H9 (cell line): ENCODE measurements around the gene KCNAB2. TPM values are rescaled to one million over a fixed set of nuclear protein-coding genes. Genes with fewer than 3 reads are reported as not detected.

Experiments used
- DNase-seq: peaks from one replicate; pipeline ENCODE4 v3.0.0-alpha.2; 2017
- H2AFZ ChIP-seq: one replicate; pipeline ENCODE4 v1.6.1; 2013; ENCODE audit warnings: mild to moderate bottlenecking, low read length, control low read depth, moderate library complexity
- H2AK5ac ChIP-seq: 2 replicates; pipeline ENCODE4 v1.6.1; 2013; ENCODE audit warnings: low read length, control low read depth, mixed read lengths; ENCODE audit not compliant: insufficient read length
- H2BK120ac ChIP-seq: one replicate; pipeline ENCODE4 v1.6.1; 2013; ENCODE audit warnings: low read depth, mild to moderate bottlenecking, low read length, control low read depth, inconsistent platforms; ENCODE audit not compliant: poor library complexity, severe bottlenecking
- H2BK12ac ChIP-seq: 2 replicates; pipeline ENCODE4 v1.6.1; 2013; ENCODE audit warnings: low read length, control low read depth, mixed read lengths, low read depth; ENCODE audit not compliant: insufficient read length
- H2BK15ac ChIP-seq: 2 replicates; pipeline ENCODE4 v1.6.1; 2013; ENCODE audit warnings: low read depth, low read length, control low read depth
- H2BK20ac ChIP-seq: one replicate; pipeline ENCODE4 v1.6.1; 2013; ENCODE audit warnings: low read depth, mild to moderate bottlenecking, low read length, control low read depth, inconsistent platforms; ENCODE audit not compliant: poor library complexity, severe bottlenecking
- H2BK5ac ChIP-seq: 2 replicates; pipeline ENCODE4 v1.6.1; 2013; ENCODE audit warnings: low read length, control low read depth, mixed read lengths; ENCODE audit not compliant: insufficient read length
- H3K14ac ChIP-seq: 2 replicates; pipeline ENCODE4 v1.6.1; 2013; ENCODE audit warnings: low read length, control low read depth; ENCODE audit not compliant: insufficient read depth
- H3K18ac ChIP-seq: 2 replicates; pipeline ENCODE4 v1.6.1; 2013; ENCODE audit warnings: low read depth, mild to moderate bottlenecking, mixed read lengths, low read length, control low read depth; ENCODE audit not compliant: insufficient read length
- H3K23ac ChIP-seq: 2 replicates; pipeline ENCODE4 v1.6.1; 2013; ENCODE audit warnings: low read length, control low read depth, mixed read lengths, low read depth; ENCODE audit not compliant: insufficient read length
- H3K23me2 ChIP-seq: 2 replicates; pipeline ENCODE4 v1.6.1; 2013; ENCODE audit warnings: low read depth, mild to moderate bottlenecking, mixed read lengths, low read length, control low read depth; ENCODE audit not compliant: insufficient read length, poor library complexity, severe bottlenecking
- H3K27ac ChIP-seq: 2 replicates; pipeline ENCODE4 v1.5.1; 2013; ENCODE audit warnings: low read length, control low read depth, mixed read lengths, low read depth; ENCODE audit not compliant: insufficient read length
- H3K27me3 ChIP-seq: 2 replicates; pipeline ENCODE4 v1.6.1; 2013; ENCODE audit warnings: low read length, control low read depth, inconsistent platforms; ENCODE audit not compliant: insufficient read depth
- H3K4ac ChIP-seq: 2 replicates; pipeline ENCODE4 v1.6.1; 2013; ENCODE audit warnings: low read depth, mild to moderate bottlenecking, control low read depth, inconsistent platforms, low read length, moderate library complexity
- H3K4me1 ChIP-seq: 2 replicates; pipeline ENCODE4 v1.6.1; 2013; ENCODE audit warnings: low read length, control low read depth, inconsistent platforms; ENCODE audit not compliant: insufficient read depth
- H3K4me2 ChIP-seq: 2 replicates; pipeline ENCODE4 v1.6.1; 2013; ENCODE audit warnings: low read length, control low read depth, mixed read lengths; ENCODE audit not compliant: insufficient read length, insufficient read depth
- H3K56ac ChIP-seq: 2 replicates; pipeline ENCODE4 v1.6.1; 2013; ENCODE audit warnings: low read depth, mild to moderate bottlenecking, mixed read lengths, low read length, control low read depth; ENCODE audit not compliant: insufficient read length
- H3K79me1 ChIP-seq: 2 replicates; pipeline ENCODE4 v1.6.1; 2013; ENCODE audit warnings: low read depth, mild to moderate bottlenecking, moderate library complexity, low read length, control low read depth, inconsistent platforms; ENCODE audit not compliant: insufficient read depth, poor library complexity, severe bottlenecking
- H3K79me2 ChIP-seq: 2 replicates; pipeline ENCODE4 v1.6.1; 2013; ENCODE audit warnings: low read length, control low read depth, inconsistent platforms; ENCODE audit not compliant: insufficient read depth
- H3K9ac ChIP-seq: 2 replicates; pipeline ENCODE4 v1.6.1; 2013; ENCODE audit warnings: low read length, control low read depth, mixed read lengths; ENCODE audit not compliant: insufficient read length; ENCODE audit errors: extremely low read depth
- H3K9me3 ChIP-seq: one replicate; pipeline ENCODE4 v1.6.1; 2013; ENCODE audit warnings: low read depth, low read length, inconsistent platforms; ENCODE audit not compliant: control insufficient read depth
- H3T11ph ChIP-seq: one replicate; pipeline ENCODE4 v1.6.1; 2013; ENCODE audit warnings: mild to moderate bottlenecking, low read length, control low read depth, inconsistent platforms
- H4K20me1 ChIP-seq: one replicate; pipeline ENCODE4 v1.6.1; 2013; ENCODE audit not compliant: control insufficient read depth, insufficient read length, insufficient read depth
- H4K5ac ChIP-seq: 2 replicates; pipeline ENCODE4 v1.6.1; 2013; ENCODE audit warnings: low read depth, mild to moderate bottlenecking, mixed read lengths, low read length, control low read depth; ENCODE audit not compliant: insufficient read length
- H4K8ac ChIP-seq: replicated peaks from 2 replicates; pipeline ENCODE4 v1.6.1; 2013; ENCODE audit warnings: low read length, control low read depth, mixed read lengths, low read depth; ENCODE audit not compliant: insufficient read length
- H4K91ac ChIP-seq: 2 replicates; pipeline ENCODE4 v1.6.1; 2013; ENCODE audit warnings: low read depth, mild to moderate bottlenecking, moderate library complexity, mixed read lengths, low read length, control low read depth; ENCODE audit not compliant: insufficient read length
- H3K27ac Mint-ChIP-seq, 3 experiments: 2 replicates in 2 of 3; 3 replicates in 1 of 3; pipeline ENCODE4 v1.8.0; 2020 to 2021; ENCODE audit warnings: mixed read lengths in 3 of 3, mild to moderate bottlenecking in 1 of 3, moderate library complexity in 1 of 3
- H3K27me3 Mint-ChIP-seq: 2 replicates; pipeline ENCODE4 v1.8.0; 2021; ENCODE audit warnings: low read depth, mild to moderate bottlenecking, moderate library complexity, mixed read lengths
- H3K36me3 Mint-ChIP-seq, 3 experiments: 2 replicates in 2 of 3; 3 replicates in 1 of 3; pipeline ENCODE4 v1.8.0; 2020 to 2021; ENCODE audit warnings: low read depth in 3 of 3, mixed read lengths in 3 of 3; ENCODE audit not compliant: insufficient read depth in 1 of 3
- H3K4me1 Mint-ChIP-seq, 2 experiments: 2 replicates each; pipeline ENCODE4 v1.8.0; 2020; ENCODE audit warnings: mixed read lengths in 2 of 2
- H3K4me3 Mint-ChIP-seq, 2 experiments: 2 replicates in 1 of 2; 3 replicates in 1 of 2; pipeline ENCODE4 v1.8.0; 2020 to 2021; ENCODE audit warnings: mild to moderate bottlenecking in 2 of 2, mixed read lengths in 2 of 2, moderate library complexity in 1 of 2
- H3K9me3 Mint-ChIP-seq, 2 experiments: 2 replicates in 1 of 2; 3 replicates in 1 of 2; pipeline ENCODE4 v1.8.0; 2020; ENCODE audit warnings: mild to moderate bottlenecking in 2 of 2, mixed read lengths in 2 of 2, moderate library complexity in 1 of 2
- WGBS: extraction: QIAGEN DNeasy Blood & Tissue Kit; methylation state at CpG from one replicate; pipeline ENCODE4 v1.1.7; 2013; ENCODE audit warnings: missing lambda C conversion rate, low lambda C conversion rate, mixed read lengths; ENCODE audit not compliant: insufficient read length; ENCODE audit errors: extremely low coverage; 5-methylcytosine and 5-hydroxymethylcytosine counted together
- total RNA-seq: library from RNA; stranded (reverse); gene quantifications from 2 replicates; pipeline ENCODE4 v1.2.1, GENCODE V29; 2021
- TF ChIP-seq, protein P1 (sequence below): fragments of 200-600 bp; sonication (generic); conservative IDR thresholded peaks from 3 replicates; pipeline ENCODE4 v1.8.0; 2021; ENCODE audit warnings: antibody characterized with exemption, mild to moderate bottlenecking

KCNAB2 gene
- total RNA-seq, 1 experiment from 2014 or later = 8.3 TPM

DNA sequence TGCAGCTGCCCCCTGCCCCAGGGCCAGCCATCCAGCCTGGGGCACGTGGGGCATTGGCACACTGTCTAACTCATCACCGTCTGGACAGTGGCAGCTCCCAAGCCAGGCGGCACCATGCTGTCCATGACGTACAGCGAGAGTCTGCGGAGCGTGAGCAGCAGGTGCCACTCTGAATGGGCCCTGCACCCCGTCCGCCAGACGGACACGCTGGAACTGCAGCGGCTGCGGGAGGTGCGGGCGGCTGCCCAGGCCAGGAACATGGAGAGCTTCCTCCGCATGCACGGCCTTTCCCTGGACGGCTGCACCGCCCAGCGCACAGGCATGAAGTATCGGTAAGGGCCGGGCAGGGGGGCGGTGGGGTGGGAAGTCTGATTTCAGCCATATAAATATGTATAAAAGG lies 5.7 kb downstream of the KCNAB2 start:
- H3K79me2 ChIP-seq = no peaks in the 10 kb centered on the region
- H2BK120ac ChIP-seq = no peak overlapping the region
- no peak overlapping the region for H3K4me2 ChIP-seq
- no peak overlapping the region for H4K8ac ChIP-seq
- H2BK20ac ChIP-seq = no peak overlapping the region
- H3K9me3 ChIP-seq = no peaks in the 10 kb centered on the region
- no peak overlapping the region for H2BK5ac ChIP-seq
- peaks cover 23% of the 10 kb centered on the region for H3K27me3 Mint-ChIP-seq
- peaks cover 15 to 25% of the 10 kb centered on the region in 2 experiments for H3K4me1 Mint-ChIP-seq
- H3K14ac ChIP-seq = no peak overlapping the region
- no peak overlapping the region for H3K4me3 Mint-ChIP-seq
- H4K5ac ChIP-seq = no peak overlapping the region
- H3K9me3 Mint-ChIP-seq = no peaks in the 10 kb centered on the region; a peak in 2 of 5 replicates
- H3K18ac ChIP-seq = no peak overlapping the region
- no peak overlapping the region for H2AK5ac ChIP-seq
- H2BK12ac ChIP-seq = no peak overlapping the region
- H3K9ac ChIP-seq = no peak overlapping the region
- H4K91ac ChIP-seq = no peak overlapping the region
- DNase-seq = no peak
- no peaks in the 10 kb centered on the region for H4K20me1 ChIP-seq
- H3K36me3 Mint-ChIP-seq = no peaks in the 10 kb centered on the region; a peak in 1 of 7 replicates
- no peak overlapping the region for H3K27ac Mint-ChIP-seq
- H3K56ac ChIP-seq = no peak overlapping the region
- no peak overlapping the region for H3T11ph ChIP-seq
- no peak overlapping the region for H3K27ac ChIP-seq
- H3K27me3 ChIP-seq = no peaks in the 10 kb centered on the region
- H3K23me2 ChIP-seq = peaks cover 3% of the 10 kb centered on the region
- no peak overlapping the region for H2BK15ac ChIP-seq
- no peak overlapping the region for H3K23ac ChIP-seq
- no peak overlapping the region for H3K4ac ChIP-seq
- no peaks in the 10 kb centered on the region for H3K79me1 ChIP-seq
- no peak overlapping the region for H2AFZ ChIP-seq
- TF ChIP-seq, protein P1, sequence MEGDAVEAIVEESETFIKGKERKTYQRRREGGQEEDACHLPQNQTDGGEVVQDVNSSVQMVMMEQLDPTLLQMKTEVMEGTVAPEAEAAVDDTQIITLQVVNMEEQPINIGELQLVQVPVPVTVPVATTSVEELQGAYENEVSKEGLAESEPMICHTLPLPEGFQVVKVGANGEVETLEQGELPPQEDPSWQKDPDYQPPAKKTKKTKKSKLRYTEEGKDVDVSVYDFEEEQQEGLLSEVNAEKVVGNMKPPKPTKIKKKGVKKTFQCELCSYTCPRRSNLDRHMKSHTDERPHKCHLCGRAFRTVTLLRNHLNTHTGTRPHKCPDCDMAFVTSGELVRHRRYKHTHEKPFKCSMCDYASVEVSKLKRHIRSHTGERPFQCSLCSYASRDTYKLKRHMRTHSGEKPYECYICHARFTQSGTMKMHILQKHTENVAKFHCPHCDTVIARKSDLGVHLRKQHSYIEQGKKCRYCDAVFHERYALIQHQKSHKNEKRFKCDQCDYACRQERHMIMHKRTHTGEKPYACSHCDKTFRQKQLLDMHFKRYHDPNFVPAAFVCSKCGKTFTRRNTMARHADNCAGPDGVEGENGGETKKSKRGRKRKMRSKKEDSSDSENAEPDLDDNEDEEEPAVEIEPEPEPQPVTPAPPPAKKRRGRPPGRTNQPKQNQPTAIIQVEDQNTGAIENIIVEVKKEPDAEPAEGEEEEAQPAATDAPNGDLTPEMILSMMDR = no peak
- WGBS = no CpG with 5 or more reads among the region's 23 CpGs
- 0 out of 2 replicates have a peak, but pooled peaks cover 2% of the 10 kb centered on the region for H3K4me1 ChIP-seq
